GM21515 (cell line): ENCODE results near the gene TJP3.
"Not testable (repeated sequence)": the region's sequence is repeated elsewhere in the genome, so short reads cannot be mapped to it uniquely, and the experiment has no call there.

Source experiments
- ATAC-seq: cut with Tn5 transposase; IDR thresholded peaks from one replicate; pipeline ENCODE4 v1.9.1; 2021; ENCODE audit not compliant: unreplicated experiment

Gene TJP3

DNA sequence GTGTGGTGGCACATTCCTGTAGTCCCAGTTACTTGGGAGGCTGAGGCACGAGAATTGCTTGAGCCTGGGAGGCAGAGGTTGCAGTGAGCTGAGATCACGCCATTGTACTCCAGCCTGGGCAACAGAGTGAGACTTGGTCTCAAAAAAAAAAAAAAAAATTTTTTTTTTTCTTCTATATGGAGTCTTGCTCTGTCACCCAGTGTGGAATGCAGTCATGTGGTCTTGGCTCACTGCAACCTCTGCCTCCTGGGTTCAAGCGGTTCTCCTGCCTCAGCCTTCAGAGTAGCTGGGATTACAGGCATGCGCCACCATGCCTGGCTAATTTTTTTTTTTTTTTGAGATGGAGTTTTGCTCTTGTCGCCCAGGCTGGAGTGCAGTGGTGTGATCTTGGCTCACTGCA lies 57.6 kb downstream of the TJP3 start:
- ATAC-seq = not testable (repeated sequence)

DNA sequence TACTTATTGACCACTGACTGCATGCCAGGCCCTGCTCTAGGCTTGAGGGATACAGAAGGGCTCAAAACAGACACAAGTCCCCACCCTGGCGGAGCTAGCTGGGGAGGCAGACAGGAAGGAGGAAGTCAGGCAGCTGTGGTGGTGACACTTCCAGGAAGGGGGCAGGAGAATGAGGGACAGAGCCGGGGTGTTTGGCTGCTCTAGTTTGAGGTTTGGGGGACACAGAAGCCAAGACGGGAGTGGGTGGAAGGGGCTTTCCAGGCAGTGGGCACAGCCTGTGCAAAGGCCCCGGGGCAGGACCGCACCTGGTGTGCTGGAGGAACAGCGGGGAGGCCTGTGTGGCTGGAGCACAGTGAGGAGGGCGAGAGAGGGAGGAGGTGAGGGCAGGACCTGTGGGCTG lies 58.3 kb downstream of the TJP3 start:
- ATAC-seq = no peak

DNA sequence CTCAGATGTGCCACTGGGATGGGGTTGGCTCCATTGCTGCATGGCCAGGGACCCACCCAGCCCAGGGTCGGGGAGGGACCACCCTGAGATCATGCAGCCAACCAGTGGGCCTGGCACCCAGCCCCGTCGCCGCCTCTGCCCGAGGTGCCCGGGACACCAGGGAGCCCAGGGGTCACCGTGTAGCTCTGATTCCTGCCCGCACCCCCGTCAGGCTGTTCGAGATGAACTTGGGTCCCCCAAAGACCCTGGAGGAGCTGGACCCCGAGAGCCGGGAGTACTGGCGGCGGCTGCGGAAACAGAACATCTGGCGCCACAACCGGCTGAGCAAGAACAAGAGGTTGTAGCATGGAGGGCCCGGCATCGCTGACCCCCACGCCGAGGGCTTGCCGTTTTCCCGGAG lies 58.9 kb downstream of the TJP3 start:
- ATAC-seq = no peak

DNA sequence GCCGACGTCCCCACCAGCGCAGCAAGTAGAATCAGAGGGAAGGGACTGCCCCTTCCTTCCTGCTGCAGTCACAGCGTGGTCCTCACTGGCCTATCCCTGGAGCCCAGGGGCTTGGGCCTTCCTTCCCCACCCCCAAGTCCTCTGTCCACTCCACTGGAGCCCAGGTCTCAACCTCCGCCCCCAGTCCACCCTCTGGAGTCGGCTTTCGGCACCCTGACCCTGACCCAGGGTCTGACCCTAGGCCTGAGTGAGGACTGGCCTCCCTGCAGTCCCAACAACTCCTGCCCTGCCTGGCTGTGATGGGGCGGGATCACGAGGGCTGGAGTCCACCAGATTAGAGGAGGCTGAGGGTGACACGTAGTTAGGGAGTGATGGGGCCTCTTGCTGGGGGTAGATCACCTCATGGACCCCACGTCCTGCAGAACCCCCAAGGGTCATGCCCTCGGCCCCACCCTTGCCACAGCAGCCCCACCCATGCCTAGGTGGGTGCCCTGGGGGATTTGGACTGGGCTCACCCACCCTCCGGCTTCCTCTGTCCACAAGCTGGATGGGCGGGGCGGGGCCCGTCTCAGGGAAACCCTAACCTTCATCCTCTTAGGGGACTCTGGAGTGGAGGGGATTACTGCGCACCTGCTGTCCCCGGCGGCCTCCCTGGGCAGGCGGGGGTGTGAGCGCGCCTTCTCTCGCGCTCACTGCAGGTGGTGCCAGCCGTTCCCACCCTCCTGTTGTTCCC lies 60.0 kb downstream of the TJP3 start:
- ATAC-seq = no peak

DNA sequence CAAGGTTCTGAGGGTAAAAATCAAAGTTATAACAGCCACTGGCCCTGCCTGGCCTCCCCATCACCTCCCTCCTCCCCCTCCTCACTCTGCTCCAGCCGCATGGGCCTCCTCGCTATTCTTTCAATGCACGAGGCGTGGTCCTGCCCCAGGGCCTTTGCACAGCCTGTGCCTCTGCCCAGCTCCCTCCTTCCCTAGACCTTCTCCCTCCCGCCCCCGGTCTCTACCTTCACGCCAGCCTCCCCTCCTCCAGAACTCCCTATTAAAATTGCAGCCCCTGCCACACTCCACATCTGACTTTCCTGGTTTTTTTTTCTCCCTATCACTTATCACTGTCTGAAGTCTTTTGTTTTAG lies 60.5 kb downstream of the TJP3 start:
- ATAC-seq = no peak

DNA sequence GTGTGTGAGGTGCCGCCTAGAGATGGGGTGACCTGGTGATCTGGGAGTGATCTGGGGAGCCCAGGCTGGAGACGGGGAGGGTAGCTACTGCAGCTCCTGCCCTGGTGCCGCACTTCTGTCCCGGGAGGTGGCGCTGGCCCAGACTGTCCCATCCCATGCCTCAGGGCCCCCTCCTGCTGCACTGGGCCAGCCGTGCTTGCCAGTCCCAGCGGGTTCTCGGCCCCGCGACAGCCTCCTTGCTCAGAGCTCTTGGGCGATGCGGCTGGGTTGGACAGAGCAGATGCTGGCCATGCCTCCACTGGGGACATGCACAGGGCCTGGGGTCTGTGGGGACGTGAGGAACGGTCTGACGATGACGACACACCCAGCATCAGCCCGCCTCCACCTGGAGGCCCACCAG lies 61.3 kb downstream of the TJP3 start:
- ATAC-seq = no peak

DNA sequence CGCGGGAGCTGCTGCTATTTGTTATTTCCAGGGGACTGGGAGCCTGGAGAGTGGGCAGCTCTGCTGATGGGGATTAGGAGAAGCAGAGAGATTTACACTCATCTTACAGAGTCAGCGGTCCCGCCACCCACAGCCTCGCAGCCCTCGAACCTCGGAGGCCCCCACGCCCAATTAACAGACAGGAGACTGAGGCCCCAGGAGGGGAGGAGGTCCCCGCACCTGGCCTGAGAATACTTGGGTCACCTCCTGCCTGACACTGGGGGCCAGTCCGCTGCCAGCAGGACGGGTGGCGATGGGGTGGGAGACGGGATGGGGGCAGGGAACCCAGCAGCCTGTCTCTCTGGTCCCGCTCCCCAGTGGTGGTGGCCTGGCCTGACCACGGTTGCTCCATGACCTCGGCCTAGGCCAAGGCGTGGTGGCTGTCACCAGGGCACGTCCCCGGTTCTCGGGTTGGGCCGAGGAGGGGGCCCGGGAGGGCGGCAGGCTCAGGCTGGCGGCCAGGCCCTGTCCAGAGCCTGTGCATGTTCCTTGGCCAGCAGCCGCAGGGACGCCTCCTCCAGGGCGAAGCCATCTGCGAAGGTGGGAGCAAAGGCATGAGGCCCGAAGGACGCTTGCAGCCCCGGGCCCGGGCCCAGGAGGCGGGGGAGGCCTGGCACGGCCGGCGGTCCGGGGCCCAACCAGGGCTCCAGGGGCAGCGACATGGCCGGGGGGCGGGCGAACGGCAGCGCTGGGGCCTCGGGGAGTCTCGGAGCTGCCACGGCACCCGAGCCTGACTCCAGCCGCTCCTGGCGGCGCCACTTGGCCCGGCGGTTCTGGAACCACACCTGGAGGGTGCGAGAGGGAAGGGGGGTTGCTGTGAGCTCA lies 62.2 kb downstream of the TJP3 start:
- no peak for ATAC-seq

DNA sequence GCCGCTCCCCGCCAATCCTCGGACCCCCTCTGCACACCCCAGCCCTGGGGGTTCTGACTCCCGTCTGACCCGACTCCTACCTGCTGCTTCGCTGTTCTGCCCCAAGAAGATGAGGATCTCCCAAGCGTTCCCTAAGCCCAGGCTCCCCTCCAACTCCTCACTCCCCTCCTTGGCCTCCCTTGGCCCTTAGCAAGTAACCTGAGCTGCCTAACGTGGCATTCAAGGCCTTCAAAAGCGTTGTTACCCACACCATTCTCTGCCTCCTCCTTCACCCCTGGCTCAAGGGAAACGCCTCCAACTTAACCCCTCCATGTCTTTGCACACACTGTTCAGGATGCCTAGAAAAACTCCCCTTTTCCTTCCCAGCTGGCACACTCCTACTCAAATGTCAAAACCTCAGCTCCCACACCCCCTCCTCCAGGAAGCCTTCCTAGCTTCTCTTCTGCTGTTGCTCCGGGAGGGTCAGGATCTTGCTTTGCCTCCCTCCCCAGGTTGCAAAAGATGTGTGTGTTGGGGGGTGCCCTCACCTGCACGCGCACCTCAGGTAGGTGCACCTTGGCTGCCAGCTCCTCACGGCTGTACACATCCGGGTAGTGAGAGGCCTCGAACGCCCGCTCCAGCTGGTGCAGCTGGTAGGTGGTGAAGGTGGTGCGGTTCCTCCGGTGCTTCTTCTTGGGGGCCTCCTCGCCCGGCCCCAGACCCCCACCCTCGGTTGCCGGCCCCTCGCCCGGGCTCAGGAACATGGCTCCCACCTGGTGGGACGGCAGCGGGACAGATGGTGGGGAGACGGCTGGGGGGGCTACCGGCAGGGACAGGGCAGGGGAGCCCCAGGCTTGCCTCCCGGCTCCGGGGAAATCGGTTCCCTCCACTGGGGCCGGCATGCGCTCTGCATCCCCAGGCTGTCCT lies 63.1 kb downstream of the TJP3 start:
- ATAC-seq = no peak

DNA sequence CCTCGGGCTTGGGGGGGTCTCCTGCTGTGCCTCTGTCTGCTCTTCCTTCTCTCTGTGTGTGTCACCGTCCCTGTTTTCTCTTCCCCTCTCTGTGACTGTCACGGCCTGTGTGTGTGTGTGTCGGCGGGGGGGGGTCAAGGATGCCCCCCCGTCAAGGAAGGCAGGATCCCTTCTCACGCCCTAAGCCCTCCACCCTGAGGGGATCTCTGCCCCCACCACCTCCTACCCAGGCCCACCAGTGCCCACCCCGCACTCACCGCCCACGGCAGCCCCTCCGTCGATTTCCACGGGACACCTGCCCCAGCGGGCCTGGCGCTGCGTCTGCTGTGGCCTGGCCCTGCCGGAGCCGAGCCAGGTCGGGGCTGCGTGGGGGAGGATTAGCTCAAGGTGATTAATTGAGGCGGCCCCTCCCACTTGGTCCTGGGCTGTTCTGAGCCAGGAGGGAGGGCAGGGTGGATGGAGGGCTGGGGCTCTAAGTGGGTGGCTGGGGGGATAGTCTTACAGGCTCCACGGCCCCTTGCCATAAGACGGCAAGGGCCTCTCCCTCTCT lies 63.8 kb downstream of the TJP3 start, which contains the start of gene RAX2:
RAX2 (minus strand) TSS at position 323 of the 550 bp plus-strand sequence. CDS start 486 bp downstream, outside the sequence.
- ATAC-seq = no peak

DNA sequence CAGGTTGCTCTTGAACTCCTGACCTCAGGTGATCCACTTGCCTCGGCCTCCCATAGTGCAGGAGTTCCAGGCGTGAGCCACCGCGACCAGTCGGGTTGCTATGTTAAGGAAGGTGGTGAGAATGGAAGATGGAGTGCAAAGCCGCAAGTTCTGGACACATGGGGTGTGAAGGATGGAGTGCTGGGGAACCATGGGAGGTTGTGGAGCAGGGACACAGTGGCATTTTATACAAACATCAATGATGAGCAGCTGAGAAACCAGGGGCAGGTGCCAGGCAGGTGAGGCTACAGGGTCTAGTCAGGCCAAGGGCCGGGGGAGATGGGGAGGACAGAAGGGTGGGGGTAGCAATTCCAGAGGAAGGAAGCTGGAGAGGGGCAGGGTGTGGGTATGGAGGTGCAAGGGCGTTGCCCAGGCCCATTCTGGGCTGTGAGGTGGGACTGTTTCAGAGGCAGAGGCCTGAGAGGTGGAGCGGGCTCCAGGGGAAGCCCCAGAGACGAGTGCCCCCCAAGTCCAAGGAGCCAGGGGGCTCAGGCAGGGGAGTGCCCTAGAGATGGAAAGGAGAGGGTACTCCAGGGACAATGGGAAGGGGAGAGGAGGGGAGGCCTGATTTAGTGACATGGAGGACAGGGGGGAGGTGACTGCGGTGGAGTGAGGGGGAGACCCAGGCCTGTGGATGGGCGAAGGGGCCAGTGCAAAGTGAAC lies 65.8 kb downstream of the TJP3 start:
- no peak for ATAC-seq

DNA sequence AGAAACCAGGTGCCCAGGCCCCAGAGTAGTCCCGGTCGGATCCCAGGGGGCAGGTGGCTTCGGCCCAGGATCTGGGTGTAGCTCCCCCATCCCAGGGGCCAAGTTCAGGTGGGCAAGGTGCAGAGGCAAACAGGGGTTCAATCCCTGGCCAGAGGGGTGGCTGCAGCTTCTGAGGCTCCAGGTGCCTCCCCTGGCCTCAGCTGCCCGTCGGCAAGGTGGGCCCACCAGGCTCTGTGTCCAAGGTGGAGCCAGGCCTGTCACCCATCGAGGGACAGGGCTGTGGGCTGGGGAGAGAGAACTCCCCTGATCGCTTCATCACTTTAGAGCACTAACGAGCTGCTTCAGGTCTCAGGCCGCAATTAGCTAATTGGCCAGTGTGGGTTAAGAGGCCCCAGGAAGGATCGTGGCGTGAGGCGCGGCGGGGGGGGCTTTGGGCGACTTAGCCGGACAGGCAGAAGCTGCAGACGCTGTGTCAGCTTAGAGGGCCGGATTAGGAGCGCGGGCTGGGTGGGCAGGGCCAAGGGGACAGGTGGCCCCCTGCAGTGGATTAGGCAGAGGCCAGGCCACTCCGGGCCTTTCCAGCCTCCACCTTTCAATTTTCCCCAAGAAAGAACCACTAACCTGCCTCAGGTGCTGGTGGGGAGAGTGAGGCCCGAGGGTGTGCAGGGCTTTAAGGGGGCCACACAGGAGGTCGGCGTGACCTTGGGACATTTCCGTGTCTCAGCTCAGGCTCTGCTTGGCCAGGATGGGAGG lies 66.6 kb downstream of the TJP3 start:
- ATAC-seq = no peak

DNA sequence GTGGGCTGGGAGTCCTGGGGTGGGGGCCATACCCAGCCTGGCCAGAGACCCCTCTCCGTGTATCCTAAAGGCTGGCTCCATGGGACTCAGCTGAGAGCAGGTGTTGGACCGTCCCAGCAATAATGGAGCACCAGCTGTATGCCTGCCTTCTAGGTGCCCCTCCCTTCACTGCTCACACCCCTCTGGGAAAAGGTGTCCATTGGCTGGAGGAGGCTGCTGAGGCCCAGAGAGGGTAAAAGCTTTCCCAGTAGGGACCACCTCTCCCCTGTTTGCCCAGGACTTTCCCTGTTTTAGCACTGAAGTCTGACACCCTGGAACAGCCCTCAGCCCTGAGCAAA lies 67.2 kb downstream of the TJP3 start:
- ATAC-seq = no peak

DNA sequence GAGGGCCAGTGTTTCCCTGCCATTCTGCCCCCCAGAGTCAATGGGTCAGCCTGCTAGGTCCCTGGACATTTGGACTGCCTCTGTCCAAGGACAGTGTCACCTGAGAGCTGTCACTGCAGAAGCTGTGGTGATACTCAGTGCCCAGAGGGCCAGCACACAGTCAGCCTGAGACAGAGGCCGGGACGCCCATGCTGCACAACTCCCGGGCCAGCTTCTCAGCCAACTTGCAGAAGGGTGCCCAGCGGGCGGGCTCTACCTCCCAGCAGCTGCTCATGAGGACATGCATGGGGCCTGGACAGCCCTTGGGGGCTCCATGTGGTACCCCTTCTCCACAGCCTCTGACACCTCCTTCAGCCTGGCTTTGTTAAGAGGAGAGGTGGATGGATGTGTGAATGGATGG lies 67.6 kb downstream of the TJP3 start:
- no peak for ATAC-seq

DNA sequence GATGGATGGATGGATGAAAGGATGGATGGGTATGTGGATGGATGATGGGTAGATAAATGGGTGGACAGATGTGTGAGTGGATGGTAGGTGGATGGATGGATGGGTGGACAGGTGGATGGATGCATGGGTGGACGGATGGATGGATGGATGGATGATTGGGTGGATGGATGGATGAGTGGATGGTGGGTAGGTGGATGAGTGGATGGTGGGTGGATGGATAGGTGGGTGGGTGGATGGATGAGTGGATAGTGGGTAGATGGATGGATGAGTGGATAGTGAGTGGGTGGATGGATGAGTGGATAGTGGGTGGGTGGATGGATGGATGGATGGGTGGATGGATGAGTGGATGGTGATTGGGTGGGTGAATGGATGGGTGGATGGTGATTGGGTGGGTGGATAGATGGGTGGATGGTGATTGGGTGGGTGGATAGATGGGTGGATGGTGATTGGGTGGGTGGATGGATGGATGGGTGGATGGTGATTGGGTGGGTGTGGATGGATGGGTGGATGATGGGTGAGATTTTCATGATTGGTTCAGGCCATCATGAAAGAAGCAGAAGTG lies 68.4 kb downstream of the TJP3 start:
- no peak for ATAC-seq

DNA sequence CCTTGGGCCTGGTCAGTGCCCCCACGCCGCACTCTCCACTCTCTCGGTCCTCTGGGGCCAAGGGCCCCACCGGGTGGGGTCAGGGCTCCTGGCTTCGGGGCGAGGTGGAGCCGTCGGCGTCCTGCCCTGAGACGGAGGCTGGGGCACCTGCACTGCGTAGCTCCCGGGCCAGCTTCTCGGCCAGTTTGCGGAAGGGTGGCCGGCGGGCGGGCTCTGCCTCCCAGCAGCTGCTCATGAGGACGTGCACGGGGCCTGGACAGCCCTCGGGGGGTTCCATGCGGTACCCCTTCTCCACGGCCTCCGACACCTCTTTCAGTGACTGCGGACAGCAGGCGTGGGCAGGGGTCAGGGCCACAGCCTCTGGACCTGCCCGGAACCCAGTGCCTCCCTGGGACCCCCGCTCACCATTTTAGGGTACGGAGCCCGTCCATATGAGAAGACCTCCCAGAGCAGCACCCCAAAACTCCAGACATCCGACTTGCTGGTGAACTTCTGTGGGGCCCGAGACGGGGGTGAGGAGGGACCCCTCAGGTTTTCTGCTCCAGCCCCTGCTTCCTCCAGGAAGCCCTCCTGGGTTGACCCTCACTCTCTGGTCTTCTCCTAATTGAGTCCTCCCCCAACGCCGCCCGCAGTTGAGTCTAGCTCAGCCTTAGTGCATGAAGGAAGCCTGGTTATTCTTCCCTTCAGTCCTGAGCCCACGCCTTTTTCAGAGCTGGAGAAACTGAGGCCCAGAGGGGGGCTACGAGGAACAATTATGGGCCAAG lies 70.1 kb downstream of the TJP3 start:
- no peak for ATAC-seq

DNA sequence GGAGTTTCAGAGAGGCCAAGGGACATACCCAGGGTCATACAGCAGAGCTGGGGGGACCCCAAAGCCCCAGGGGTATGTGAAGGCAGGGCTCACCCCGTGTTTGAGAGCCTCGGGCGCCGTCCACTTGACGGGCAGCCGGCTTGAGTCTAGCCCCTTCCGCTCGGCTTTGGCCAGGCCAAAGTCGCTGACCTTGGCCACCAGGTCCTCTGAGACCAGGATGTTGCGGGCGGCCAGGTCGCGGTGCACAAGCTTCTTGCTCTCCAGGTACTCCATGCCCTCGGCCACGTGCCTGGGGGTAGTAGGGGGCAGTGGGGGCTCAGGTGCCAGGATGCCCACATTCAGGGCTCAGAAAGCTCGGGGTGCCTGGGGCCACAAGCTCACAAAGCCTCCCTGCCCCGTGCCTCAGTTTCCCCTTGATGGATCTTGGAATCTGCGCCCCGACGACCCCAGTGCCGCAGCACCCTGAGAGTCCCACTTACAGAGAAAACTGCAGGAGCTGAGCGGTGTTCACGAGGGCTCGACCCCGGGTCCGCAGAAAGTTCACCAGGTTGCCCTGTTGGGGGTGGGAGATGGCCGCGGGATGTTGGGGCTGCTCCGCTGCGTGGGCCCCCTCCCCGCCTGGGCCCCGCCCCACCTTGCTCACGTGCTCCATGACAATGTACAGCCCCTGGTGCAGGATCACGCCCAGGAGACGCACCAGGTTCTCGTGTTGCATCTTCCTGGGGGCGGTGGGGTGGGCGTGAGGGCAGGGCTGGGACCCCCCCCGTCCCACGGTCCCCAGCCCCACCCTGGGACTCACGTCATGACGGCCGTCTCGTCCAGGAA lies 70.9 kb downstream of the TJP3 start:
- no peak for ATAC-seq

DNA sequence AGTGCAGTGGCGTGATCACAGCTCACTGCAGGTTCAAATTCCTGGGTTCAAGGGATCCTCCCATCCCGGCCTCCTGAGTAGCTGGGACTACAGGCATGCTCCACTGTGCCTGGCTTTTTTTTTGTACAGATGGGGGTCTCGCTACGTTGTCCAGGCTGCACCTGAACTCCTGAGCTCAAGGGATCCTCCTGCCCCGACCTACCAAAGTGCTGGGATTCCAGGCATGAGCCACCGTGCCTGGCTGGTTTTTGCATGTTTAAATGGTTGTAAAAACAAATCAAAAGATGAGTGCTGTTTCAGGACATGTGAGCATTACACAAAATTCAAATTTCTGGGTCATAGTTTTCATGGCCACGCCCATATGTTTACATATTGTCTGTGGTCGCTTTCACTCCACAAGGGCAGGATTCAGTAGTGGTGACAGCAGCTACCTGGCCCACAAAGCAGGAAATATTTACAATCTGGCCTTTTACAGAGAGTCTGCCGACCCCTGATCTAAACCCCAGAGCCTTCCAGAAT lies 72.7 kb downstream of the TJP3 start:
- no peak for ATAC-seq

DNA sequence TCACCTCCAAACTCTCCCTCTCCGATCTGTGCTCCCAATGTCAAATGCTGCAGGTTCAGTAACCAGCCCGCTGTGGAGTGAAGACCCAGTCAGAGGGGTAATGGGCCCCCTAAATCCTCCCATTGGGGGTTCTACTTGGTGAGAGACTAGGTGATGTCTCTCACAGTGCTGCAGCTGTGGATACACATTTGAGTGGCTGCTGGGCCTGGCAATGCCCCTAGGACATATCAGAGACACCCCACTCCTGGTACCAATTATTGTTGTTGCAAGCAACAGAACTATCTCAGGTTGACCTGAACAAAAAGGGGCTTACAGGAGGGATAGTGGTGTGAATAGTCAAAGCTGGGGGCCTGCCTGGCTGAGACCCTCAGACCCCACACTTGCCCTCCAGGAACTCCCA lies 73.4 kb downstream of the TJP3 start:
- ATAC-seq = no peak
